ENCODE results near the gene SESN1. TPM values are rescaled to one million over a fixed set of nuclear protein-coding genes. Genes with fewer than 3 reads are reported as not detected.

The SESN1 gene
- total RNA-seq, 1 donor from 2014 or later, result 9.1 TPM

DNA sequence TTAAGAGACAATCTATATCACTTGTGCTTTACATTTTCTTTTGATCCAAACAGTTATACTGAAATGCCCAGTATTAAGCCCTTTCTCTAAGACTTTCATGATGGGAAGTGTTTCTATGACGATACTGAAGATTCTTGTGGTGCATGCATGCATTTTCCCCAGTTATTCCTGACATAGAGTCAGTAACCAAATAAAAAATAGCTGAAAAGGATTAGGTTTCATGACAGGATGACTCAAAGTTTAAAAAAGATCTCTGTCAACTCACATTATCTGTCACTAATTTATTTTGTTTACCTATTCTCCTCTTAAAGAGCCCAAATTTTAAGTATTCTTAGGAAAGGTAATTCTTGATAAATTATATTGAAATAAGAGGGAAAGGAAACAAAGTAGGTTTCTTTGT, 98.4 kb downstream of the SESN1 start:
- Mint-ChIP-seq H3K4me3 (no peak overlapping the region), H3K36me3 (ENCODE audit: low read depth) (peaks cover 52% of the 10 kb centered on the region), H3K27me3 (no peaks in the 10 kb centered on the region), H3K4me1 (no peaks in the 10 kb centered on the region), H3K27ac (no peak overlapping the region), H3K9me3 (no peaks in the 10 kb centered on the region)
- no peak for ATAC-seq (ENCODE audit: low read depth)
- intact Hi-C loops (cut with micrococcal nuclease), result no loop called here
- TF ChIP-seq, protein P1, sequence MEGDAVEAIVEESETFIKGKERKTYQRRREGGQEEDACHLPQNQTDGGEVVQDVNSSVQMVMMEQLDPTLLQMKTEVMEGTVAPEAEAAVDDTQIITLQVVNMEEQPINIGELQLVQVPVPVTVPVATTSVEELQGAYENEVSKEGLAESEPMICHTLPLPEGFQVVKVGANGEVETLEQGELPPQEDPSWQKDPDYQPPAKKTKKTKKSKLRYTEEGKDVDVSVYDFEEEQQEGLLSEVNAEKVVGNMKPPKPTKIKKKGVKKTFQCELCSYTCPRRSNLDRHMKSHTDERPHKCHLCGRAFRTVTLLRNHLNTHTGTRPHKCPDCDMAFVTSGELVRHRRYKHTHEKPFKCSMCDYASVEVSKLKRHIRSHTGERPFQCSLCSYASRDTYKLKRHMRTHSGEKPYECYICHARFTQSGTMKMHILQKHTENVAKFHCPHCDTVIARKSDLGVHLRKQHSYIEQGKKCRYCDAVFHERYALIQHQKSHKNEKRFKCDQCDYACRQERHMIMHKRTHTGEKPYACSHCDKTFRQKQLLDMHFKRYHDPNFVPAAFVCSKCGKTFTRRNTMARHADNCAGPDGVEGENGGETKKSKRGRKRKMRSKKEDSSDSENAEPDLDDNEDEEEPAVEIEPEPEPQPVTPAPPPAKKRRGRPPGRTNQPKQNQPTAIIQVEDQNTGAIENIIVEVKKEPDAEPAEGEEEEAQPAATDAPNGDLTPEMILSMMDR (IDR thresholded peaks at IDR 0.05), result no peak
- DNase-seq, result no peak
- CTCF ChIA-PET, result no interaction called here
- POLR2A ChIA-PET, result no interaction called here

DNA sequence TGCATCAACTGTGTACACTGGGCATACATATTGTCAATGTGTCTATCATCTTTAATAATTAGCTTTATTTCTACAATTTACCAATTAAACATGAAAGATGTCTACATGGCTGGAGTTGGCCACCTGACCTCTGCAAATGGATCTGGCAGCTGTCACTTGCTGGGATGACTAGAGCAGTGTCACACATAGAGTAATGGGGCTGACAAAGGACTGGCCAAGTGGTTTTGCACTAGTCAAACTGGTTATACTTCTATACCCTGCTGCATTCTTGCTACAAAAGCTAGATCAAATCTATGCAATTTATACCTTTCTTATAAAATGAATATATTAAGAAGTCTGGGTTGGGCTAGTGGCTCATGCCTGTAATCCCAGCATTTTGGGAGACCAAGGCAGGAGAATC, 99.3 kb downstream of the SESN1 start:
- DNase-seq (no peak), ATAC-seq (ENCODE audit: low read depth) (no peak)
- ChIA-PET CTCF (interaction anchor here (1.1 kb wide), 1 partner anchor 78 kb away, joined by 3 read pairs; no protein-coding TSS in a partner anchor), POLR2A (no interaction called here)
- Mint-ChIP-seq H3K4me1 (no peaks in the 10 kb centered on the region), H3K36me3 (ENCODE audit: low read depth) (peaks cover 59% of the 10 kb centered on the region), H3K4me3 (no peak overlapping the region), H3K27me3 (no peaks in the 10 kb centered on the region), H3K9me3 (no peaks in the 10 kb centered on the region), H3K27ac (no peak overlapping the region)
- TF ChIP-seq, protein P1 (IDR thresholded peaks at IDR 0.05), result no peak
- intact Hi-C loops (cut with micrococcal nuclease), result no loop called here

DNA sequence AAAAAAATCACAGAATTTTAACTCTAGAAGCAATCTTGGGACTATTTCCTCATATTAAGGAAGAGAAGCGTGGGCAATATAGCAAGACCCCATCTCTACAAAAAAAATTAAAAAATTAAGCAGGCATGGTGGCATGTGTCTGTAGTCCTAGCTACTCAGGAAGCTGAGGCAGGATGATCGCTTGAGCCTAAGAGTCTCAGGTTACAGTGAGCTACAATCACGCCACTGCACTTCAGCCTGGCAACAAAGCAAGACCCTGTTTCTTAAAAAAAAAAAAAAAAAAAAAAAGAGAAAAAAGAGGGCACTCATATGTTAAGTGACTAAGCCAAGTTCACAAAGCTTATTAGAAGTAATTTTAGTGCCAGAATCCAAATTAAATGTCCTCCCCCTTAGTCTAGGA, 100.8 kb downstream of the SESN1 start:
- TF ChIP-seq, protein P1 (IDR thresholded peaks at IDR 0.05), result no peak
- Mint-ChIP-seq H3K4me1 (no peaks in the 10 kb centered on the region), H3K27me3 (no peaks in the 10 kb centered on the region), H3K9me3 (no peaks in the 10 kb centered on the region), H3K27ac (no peak overlapping the region), H3K4me3 (no peak overlapping the region), H3K36me3 (ENCODE audit: low read depth) (peaks cover 59% of the 10 kb centered on the region)
- intact Hi-C loops (cut with micrococcal nuclease), result no loop called here
- ATAC-seq (ENCODE audit: low read depth), result no peak
- ChIA-PET POLR2A (no interaction called here), CTCF (no interaction called here)
- no peak for DNase-seq

DNA sequence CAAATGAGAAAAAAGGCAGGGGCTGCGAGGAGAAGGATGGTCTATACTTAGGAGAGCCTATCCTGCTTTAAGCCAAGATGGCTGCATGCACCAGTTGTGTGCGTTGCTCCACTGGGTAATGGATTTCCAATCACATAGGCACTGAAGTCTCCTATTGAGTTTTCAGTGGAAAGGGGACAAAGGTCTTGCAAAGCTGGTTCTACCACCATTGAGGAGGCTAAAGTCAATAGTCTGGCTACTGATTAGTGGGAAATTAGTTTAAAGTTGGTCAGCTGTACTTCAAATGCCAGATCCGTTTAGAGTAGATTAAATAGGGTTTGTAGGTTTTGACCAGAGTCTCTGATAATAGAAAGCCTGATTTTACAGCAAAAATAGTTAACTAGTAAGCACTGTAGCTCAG, 104.9 kb downstream of the SESN1 start:
- H3K9me3 Mint-ChIP-seq, result no peaks in the 10 kb centered on the region
- POLR2A ChIA-PET, result no interaction called here
- intact Hi-C loops (cut with micrococcal nuclease), result no loop called here
- no peak for ATAC-seq (ENCODE audit: low read depth)
- CTCF ChIA-PET, result no interaction called here
- H3K36me3 Mint-ChIP-seq (ENCODE audit: low read depth), result peaks cover 68% of the 10 kb centered on the region
- no peaks in the 10 kb centered on the region for H3K27me3 Mint-ChIP-seq
- TF ChIP-seq, protein P1 (IDR thresholded peaks at IDR 0.05), result no peak
- H3K4me1 Mint-ChIP-seq, result no peaks in the 10 kb centered on the region
- no peak overlapping the region for H3K4me3 Mint-ChIP-seq
- H3K27ac Mint-ChIP-seq, result no peak overlapping the region
- DNase-seq, result no peak

DNA sequence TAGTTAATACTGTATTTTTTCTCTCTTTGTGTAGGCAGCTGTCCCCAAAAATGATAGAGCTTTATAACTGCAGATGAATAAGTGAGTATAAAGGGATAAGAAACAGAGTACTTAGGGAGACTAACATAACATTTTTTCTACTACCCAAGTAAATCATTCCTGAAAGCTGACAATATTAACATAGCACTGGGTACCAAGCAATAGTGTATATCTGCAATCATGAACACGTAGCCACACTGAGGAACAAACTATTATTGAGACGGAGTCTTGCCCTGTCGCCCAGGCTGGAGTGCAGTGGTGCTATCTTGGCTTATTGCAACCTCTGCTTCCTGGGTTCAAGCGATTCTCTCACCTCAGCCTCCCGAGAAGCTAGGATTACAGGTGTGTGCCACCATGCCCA, 105.9 kb downstream of the SESN1 start:
- H3K36me3 Mint-ChIP-seq (ENCODE audit: low read depth), result peaks cover 72% of the 10 kb centered on the region
- no peaks in the 10 kb centered on the region for H3K27me3 Mint-ChIP-seq
- ChIA-PET CTCF (no interaction called here), POLR2A (no interaction called here)
- no peaks in the 10 kb centered on the region for H3K4me1 Mint-ChIP-seq
- intact Hi-C loops (cut with micrococcal nuclease), result no loop called here
- TF ChIP-seq, protein P1 (IDR thresholded peaks at IDR 0.05), result no peak
- no peak overlapping the region for H3K4me3 Mint-ChIP-seq
- H3K9me3 Mint-ChIP-seq, result no peaks in the 10 kb centered on the region
- DNase-seq (no peak), ATAC-seq (ENCODE audit: low read depth) (no peak)
- no peak overlapping the region for H3K27ac Mint-ChIP-seq

Measured in activated B cell treated with CpG ODN at 0.5 μM for 24 hours (primary cell).